ENCODE results near the gene ANKRD66.
"Not testable (repeated sequence)": the region's sequence is repeated elsewhere in the genome, so short reads cannot be mapped to it uniquely, and the experiment has no call there.

Gene ANKRD66

GRCh38 chr6:46746696-46747095, at the start of gene ANKRD66:
Gene ANKRD66, plus strand, starts transcription at chr6:46746933. Its CDS starts 5,016 bp downstream, at chr6:46751949.
- DNase-seq, result no peak

- DNase-seq, result no peak
Measured at GRCh38 chr6:46699970-46700369, 46.8 kb upstream of the ANKRD66 start.

GRCh38 chr6:46704562-46704961, 42.2 kb upstream of the ANKRD66 start:
- DNase-seq, result no peak

- no peak for DNase-seq
Measured at GRCh38 chr6:46706464-46706863, 40.3 kb upstream of the ANKRD66 start.

GRCh38 chr6:46711491-46711890, 35.2 kb upstream of the ANKRD66 start:
- no peak for DNase-seq

- DNase-seq, result no peak
Measured at GRCh38 chr6:46715141-46715540, 31.6 kb upstream of the ANKRD66 start.

GRCh38 chr6:46719099-46719498, 27.6 kb upstream of the ANKRD66 start:
- DNase-seq, result no peak

GRCh38 chr6:46720401-46720800, 26.3 kb upstream of the ANKRD66 start:
- no peak for DNase-seq

- no peak for DNase-seq
Measured at GRCh38 chr6:46729787-46730326, 16.9 kb upstream of the ANKRD66 start.

- DNase-seq, result no peak
Measured at GRCh38 chr6:46730921-46731461, 15.7 kb upstream of the ANKRD66 start.

GRCh38 chr6:46733341-46733801, 13.4 kb upstream of the ANKRD66 start:
- no peak for DNase-seq

- DNase-seq, result no peak
Measured at GRCh38 chr6:46734867-46735719, 11.6 kb upstream of the ANKRD66 start, which contains the start of gene PLA2G7. Gene PLA2G7, minus strand, starts transcription at chr6:46735375. Its CDS starts 12,484 bp downstream, at chr6:46722891.

- DNase-seq, result no peak
Measured at GRCh38 chr6:46735720-46736031, 11.1 kb upstream of the ANKRD66 start.

GRCh38 chr6:46736906-46737305, 9.8 kb upstream of the ANKRD66 start:
- DNase-seq, result no peak

GRCh38 chr6:46741482-46741881, 5.3 kb upstream of the ANKRD66 start:
- no peak for DNase-seq

- DNase-seq, result no peak
Measured at GRCh38 chr6:46741910-46742309, 4.8 kb upstream of the ANKRD66 start.

- DNase-seq, result no peak
Measured at GRCh38 chr6:46743425-46744158, 3.1 kb upstream of the ANKRD66 start.

- not testable (repeated sequence) for DNase-seq
Measured at GRCh38 chr6:46744159-46744725, 2.5 kb upstream of the ANKRD66 start.

GRCh38 chr6:46745973-46746372, 760 bp upstream of the ANKRD66 start:
- no peak for DNase-seq

- no peak for DNase-seq
Measured at GRCh38 chr6:46748940-46749503, 2.3 kb downstream of the ANKRD66 start.

GRCh38 chr6:46749731-46750130, 3.0 kb downstream of the ANKRD66 start:
- DNase-seq, result no peak

GRCh38 chr6:46751658-46752057, 4.9 kb downstream of the ANKRD66 start:
- no peak for DNase-seq

GRCh38 chr6:46755865-46756264, 9.1 kb downstream of the ANKRD66 start:
- no peak for DNase-seq
